Natural killer cell (primary cell): ENCODE results near the gene BRD3. TPM values are rescaled to one million over a fixed set of nuclear protein-coding genes. Genes with fewer than 3 reads are reported as not detected.
A peak's percentile ranks its signal among the peaks of the same experiment; 100 is the strongest.

Experiments
- ATAC-seq, 3 donors: fragments of 150-1000 bp in 2 of 3; fragments of 200-7000 bp in 1 of 3; cut with Tn5 transposase; 1 replicate in 1 of 3; 2 replicates in 2 of 3; pipeline ENCODE4 v1.10.0; 2021; ENCODE audit warnings: mild to moderate bottlenecking in 2 of 3, moderate library complexity in 2 of 3
- DNase-seq, 2 donors: peaks; one replicate each; pipeline versions ENCODE4 v3.0.0 to v3.0.0-alpha.2; 2013 to 2021; ENCODE audit warnings: mixed read lengths in 1 of 2
- H3K27ac ChIP-seq: one replicate; pipeline ENCODE4 v1.5.1; 2013; ENCODE audit warnings: mild to moderate bottlenecking, low read length
- H3K27me3 ChIP-seq: one replicate; pipeline ENCODE4 v1.6.1; 2013; ENCODE audit warnings: low read length; ENCODE audit not compliant: control insufficient read depth, insufficient read depth
- H3K36me3 ChIP-seq: one replicate; pipeline ENCODE4 v1.6.1; 2013; ENCODE audit warnings: low read length; ENCODE audit not compliant: control insufficient read depth, insufficient read depth
- H3K4me1 ChIP-seq: one replicate; pipeline ENCODE4 v1.6.1; 2013; ENCODE audit warnings: low read length; ENCODE audit not compliant: control insufficient read depth, insufficient read depth
- H3K4me3 ChIP-seq: one replicate; pipeline ENCODE4 v1.5.1; 2013; ENCODE audit warnings: low read length
- H3K9me3 ChIP-seq: one replicate; pipeline ENCODE4 v1.6.1; 2013; ENCODE audit warnings: low read length; ENCODE audit not compliant: control insufficient read depth, insufficient read depth
- H3K27ac Mint-ChIP-seq, 2 donors: one replicate each; pipeline ENCODE4 v1.8.0; 2022; ENCODE audit warnings: mild to moderate bottlenecking in 2 of 2, mixed read lengths in 2 of 2, moderate library complexity in 1 of 2
- H3K27me3 Mint-ChIP-seq, 2 donors: one replicate each; pipeline ENCODE4 v1.8.0; 2022; ENCODE audit warnings: low read depth in 2 of 2, mixed read lengths in 2 of 2
- H3K36me3 Mint-ChIP-seq: one replicate; pipeline ENCODE4 v1.8.0; 2022; ENCODE audit warnings: mixed read lengths
- H3K4me1 Mint-ChIP-seq, 2 donors: one replicate each; pipeline ENCODE4 v1.8.0; 2022; ENCODE audit warnings: mixed read lengths in 2 of 2
- H3K4me3 Mint-ChIP-seq: one replicate; pipeline ENCODE4 v1.8.0; 2022; ENCODE audit warnings: mild to moderate bottlenecking, moderate library complexity, mixed read lengths
- H3K9me3 Mint-ChIP-seq, 2 donors: one replicate each; pipeline ENCODE4 v1.8.0; 2022; ENCODE audit warnings: mixed read lengths in 2 of 2
- WGBS: methylation state at CpG from one replicate; pipeline ENCODE4 v1.1.7; 2013; ENCODE audit warnings: missing lambda C conversion rate; ENCODE audit not compliant: insufficient coverage; 5-methylcytosine and 5-hydroxymethylcytosine counted together
- intact Hi-C: fragments of 100-400 bp; cut with micrococcal nuclease; formaldehyde crosslinking; loops from one replicate; pipeline ENCODE4 v1.14.2; 2022
- total RNA-seq, 4 donors: library from RNA; stranded (reverse); fragments of 120-200 nt in 1 of 4; gene quantifications; one replicate each; pipeline versions ENCODE4 v1.2.3 to v1.2.4, GENCODE V29; 2013 to 2022
- TF ChIP-seq, protein P1 (sequence below): fragments of 200-600 bp; IDR thresholded peaks from one replicate; pipeline ENCODE4 v1.8.0; 2022; ENCODE audit warnings: antibody characterized with exemption

Gene BRD3
- total RNA-seq, 3 donors from 2014 or later (not counting 1 experiment from before 2014, with no cell fraction given) = 52.8 to 63.0 (median 52.8) TPM

DNA sequence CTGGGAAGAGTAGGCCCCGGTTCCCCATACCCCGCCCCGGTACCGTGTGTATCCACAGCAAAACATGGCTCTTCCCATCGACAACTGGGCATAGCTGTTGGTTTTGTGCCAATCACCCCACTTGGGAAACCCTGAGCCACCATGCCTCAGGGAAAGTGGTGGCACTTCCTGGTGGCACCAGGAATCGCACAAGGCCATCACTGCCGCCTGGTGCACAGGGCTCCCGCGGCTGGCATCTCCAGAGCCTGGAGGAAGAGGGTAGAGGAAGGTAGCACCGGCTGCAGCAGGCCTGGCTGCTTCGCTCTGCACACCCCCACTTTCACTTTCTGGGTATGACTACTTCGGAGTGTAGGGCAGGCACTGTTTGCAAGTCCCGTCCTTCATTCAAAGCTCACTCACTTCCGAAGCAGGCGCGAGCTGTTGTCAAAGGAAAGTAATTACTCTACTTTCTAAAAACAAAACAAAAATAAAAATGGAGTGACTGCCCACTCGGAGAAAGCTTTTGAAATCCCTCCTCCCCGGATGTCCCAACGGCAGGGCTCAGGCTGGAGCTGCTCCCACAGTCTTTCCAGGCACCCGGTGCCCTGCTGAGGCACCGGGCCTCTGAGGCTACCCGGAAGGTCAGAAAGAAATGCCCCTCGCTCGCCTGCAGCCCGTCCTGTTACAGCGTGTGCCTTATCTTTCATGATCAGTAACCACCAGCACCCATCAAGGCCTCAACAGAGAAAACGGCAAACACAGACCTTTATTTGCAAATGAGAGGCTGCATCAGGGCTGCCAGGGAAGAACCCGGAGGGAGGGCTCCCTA lies 2.0 kb downstream of the BRD3 start:
- Mint-ChIP-seq H3K4me3 (peak overlapping the region; percentile 94), H3K9me3 (no peaks in the 10 kb centered on the region), H3K27me3 (peaks cover 4% of the 10 kb centered on the region in 2 donors), H3K36me3 (no peaks in the 10 kb centered on the region), H3K27ac (peak overlapping the region; percentile 92 to 94), H3K4me1 (peaks cover 13 to 42% of the 10 kb centered on the region in 2 donors)
- H3K4me3 ChIP-seq = peak overlapping the region; percentile 64
- H3K27ac ChIP-seq = peak overlapping the region; percentile 48
- DNase-seq = peak; percentile 47 to 77
- intact Hi-C loops = loop anchor here (10.0 kb wide), 1 partner anchor 921 kb away; no protein-coding TSS in a partner anchor
- TF ChIP-seq, protein P1, sequence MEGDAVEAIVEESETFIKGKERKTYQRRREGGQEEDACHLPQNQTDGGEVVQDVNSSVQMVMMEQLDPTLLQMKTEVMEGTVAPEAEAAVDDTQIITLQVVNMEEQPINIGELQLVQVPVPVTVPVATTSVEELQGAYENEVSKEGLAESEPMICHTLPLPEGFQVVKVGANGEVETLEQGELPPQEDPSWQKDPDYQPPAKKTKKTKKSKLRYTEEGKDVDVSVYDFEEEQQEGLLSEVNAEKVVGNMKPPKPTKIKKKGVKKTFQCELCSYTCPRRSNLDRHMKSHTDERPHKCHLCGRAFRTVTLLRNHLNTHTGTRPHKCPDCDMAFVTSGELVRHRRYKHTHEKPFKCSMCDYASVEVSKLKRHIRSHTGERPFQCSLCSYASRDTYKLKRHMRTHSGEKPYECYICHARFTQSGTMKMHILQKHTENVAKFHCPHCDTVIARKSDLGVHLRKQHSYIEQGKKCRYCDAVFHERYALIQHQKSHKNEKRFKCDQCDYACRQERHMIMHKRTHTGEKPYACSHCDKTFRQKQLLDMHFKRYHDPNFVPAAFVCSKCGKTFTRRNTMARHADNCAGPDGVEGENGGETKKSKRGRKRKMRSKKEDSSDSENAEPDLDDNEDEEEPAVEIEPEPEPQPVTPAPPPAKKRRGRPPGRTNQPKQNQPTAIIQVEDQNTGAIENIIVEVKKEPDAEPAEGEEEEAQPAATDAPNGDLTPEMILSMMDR = no peak
- peak; percentile 26 to 41 (median 35) for ATAC-seq
- peaks cover 5% of the 10 kb centered on the region for H3K27me3 ChIP-seq
- WGBS = 9% methylated on average over 28 of the region's 28 CpGs
- peaks cover 69% of the 10 kb centered on the region for H3K4me1 ChIP-seq
- H3K9me3 ChIP-seq = no peaks in the 10 kb centered on the region
- no peaks in the 10 kb centered on the region for H3K36me3 ChIP-seq

DNA sequence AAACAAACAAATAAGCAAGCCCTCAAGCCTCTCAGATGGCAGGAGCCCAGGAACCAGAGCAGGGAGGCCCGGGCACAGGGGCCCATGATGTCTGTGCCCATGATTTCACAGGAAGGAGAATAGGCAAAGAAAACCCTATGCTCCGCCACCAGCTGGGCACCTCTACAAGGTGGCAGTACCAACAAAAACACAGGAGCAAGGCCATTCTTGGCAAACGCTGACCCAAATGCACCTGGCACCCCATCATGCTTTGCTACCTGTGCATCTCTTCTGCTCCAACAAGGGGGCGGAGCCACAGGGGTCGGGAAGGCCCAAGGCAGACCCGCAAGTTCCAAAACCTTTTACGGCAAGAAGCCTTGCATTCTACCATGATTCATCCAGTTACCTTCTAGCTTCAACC lies 3.1 kb downstream of the BRD3 start:
- H3K4me1 ChIP-seq = peaks cover 80% of the 10 kb centered on the region

DNA sequence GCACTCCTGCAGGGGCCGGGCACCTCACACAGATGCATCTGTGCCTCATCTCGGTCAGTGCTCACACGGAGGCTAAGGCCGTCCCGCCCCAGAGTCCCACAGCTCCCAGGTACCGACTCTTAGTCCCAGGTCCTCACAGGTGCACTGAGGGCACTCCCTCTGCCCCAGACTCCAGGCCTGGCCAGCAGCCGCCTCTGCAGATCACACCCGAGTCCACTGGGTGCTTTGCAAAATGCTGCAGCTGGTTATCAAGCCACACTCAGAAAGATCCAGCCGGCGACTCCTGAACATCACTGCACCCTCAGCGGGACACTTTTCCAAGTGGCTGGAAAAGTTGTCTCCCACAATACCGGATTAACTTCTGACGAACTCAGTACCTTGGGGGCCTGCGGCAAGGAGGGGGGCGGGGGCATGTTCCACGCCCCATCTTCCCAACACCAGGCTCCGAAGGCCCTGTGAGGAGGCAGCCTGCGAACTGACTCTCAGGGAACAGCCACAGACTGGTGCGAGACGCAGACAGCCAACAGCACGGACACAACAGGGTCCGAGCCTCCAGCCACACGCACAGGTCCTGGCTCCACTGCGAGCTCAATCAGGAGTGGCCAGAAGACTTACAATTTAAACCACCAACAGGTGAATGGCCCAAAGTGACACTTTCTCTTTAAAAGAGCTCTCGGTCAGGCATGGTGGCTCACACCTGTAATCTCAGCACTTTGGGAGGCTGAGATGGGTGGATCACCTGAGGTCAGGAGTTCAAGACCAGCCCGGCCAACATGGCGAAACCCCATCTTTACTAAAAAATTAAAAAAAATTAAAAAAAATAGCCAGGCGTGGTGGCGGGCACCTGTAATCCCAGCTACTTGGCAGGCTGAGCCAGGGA lies 4.0 kb downstream of the BRD3 start:
- no peak for DNase-seq
- Histone ChIP-seq H3K4me3 (no peak overlapping the region), H3K36me3 (no peaks in the 10 kb centered on the region), H3K27ac (no peak overlapping the region), H3K9me3 (no peaks in the 10 kb centered on the region), H3K4me1 (peaks cover 83% of the 10 kb centered on the region), H3K27me3 (no peaks in the 10 kb centered on the region)
- no peak for ATAC-seq
- no peaks in the 10 kb centered on the region for H3K36me3 Mint-ChIP-seq
- peak overlapping the region; percentile 28 for H3K4me3 Mint-ChIP-seq
- peaks cover 13 to 54% of the 10 kb centered on the region in 2 donors for H3K4me1 Mint-ChIP-seq
- no peaks in the 10 kb centered on the region for H3K27me3 Mint-ChIP-seq
- no peak overlapping the region for H3K27ac Mint-ChIP-seq
- intact Hi-C loops = loop anchor here (10.0 kb wide), 1 partner anchor 919 kb away; no protein-coding TSS in a partner anchor
- H3K9me3 Mint-ChIP-seq = no peaks in the 10 kb centered on the region
- 97% methylated on average over 28 of the region's 29 CpGs for WGBS
- TF ChIP-seq, protein P1 = no peak

More for the DNA sequence above, 3.1 kb downstream of the BRD3 start:
- intact Hi-C loops = loop anchor here (10.0 kb wide), 1 partner anchor 920 kb away; no protein-coding TSS in a partner anchor
- DNase-seq = no peak
- H3K4me3 ChIP-seq = no peak overlapping the region
- no peak for ATAC-seq
- Mint-ChIP-seq H3K4me3 (peak overlapping the region; percentile 94), H3K36me3 (no peaks in the 10 kb centered on the region), H3K9me3 (no peaks in the 10 kb centered on the region), H3K27ac (peak overlapping the region; percentile 92 to 94), H3K4me1 (peaks cover 13 to 51% of the 10 kb centered on the region in 2 donors), H3K27me3 (no peaks in the 10 kb centered on the region)
- H3K27ac ChIP-seq = no peak overlapping the region
- TF ChIP-seq, protein P1 = no peak
- 92% methylated on average over 7 of the region's 7 CpGs for WGBS
- no peaks in the 10 kb centered on the region for H3K27me3 ChIP-seq
- no peaks in the 10 kb centered on the region for H3K9me3 ChIP-seq
- no peaks in the 10 kb centered on the region for H3K36me3 ChIP-seq
